ENCODE results near the gene CBLIF.
A peak's percentile ranks its signal among the peaks of the same experiment; 100 is the strongest.
"Not testable (repeated sequence)": the region's sequence is repeated elsewhere in the genome, so short reads cannot be mapped to it uniquely, and the experiment has no call there.

The CBLIF gene

DNA sequence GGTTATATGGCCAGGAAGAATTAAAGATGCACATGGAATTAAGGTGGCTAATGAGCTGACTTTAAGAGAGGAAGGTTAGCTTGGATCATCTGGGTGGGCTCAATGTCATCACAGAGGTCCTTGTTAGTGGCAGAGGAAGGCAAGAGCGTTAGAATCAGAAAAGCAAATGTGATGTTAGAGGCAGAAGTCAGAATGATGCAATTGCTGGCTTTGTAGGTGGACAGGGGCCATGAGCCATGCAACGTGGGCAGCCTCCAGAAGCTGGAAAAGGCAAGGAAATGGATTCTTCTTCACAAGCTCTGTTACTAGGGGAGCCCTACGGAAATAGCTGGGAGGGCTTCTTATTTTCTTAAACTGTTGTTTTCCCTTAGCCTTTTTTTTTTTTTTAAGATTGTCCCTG lies 2.3 kb upstream of the CBLIF start:
- no peak for DNase-seq (ENCODE audit: low spot score)

DNA sequence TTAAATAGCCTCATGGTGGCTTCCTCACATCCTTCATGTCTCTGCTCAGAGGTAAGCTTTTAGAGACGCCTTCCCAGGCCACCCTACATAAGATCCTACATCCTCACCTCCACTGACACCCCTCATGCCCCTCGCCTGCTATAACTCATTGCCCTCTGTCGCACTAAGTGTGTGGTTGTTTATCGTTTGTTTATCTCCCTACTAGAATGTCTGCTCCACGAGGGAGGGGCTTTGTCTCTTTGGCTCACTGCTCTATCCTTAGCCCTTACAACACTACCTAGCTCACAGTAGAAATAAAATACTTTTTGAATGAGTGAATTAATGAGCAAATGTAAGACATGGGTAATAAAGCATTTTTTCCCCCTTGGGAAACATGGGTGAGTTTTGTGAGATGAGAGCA lies 1.3 kb upstream of the CBLIF start:
- DNase-seq (ENCODE audit: low spot score) = no peak

DNA sequence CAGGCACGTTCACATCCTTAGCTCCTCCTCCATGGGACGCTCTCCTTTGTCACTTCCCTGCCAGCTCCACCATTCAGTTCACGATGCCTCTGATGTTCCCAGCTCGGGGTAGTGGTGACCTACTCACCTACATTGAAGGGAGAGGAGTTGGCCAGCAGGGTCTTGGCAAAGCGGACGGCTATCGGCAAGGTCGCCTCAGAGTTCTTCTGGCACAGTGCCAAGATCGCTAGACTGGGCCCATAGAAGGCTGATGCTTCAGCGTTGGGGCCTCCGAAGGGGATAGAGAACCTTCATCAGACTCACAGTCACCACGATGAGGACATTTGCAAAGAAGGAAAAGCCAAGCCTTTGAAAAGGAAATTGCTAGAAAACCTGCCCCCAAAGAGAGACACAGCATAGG lies 3.0 kb downstream of the CBLIF start:
- DNase-seq (ENCODE audit: low spot score) = no peak

DNA sequence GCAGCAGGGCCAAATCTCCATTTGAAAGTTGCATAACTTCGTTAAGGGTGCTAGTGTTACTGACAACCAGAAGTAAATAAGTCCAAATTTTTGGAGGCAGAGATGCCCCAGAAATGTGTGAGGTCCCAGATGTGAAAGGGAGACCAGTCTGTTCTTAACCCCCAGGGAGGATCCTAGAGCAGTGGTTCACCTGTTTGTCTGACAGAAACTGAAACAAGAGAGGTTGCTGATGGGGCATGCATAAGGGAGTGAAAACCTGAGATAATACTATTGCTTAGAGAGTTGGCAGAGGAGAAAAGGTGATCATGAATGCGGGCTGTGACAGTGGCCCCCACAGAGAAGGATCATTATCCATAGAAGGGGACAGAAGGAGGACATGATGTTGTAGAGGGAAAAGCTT lies 3.8 kb downstream of the CBLIF start:
- no peak for DNase-seq (ENCODE audit: low spot score)

DNA sequence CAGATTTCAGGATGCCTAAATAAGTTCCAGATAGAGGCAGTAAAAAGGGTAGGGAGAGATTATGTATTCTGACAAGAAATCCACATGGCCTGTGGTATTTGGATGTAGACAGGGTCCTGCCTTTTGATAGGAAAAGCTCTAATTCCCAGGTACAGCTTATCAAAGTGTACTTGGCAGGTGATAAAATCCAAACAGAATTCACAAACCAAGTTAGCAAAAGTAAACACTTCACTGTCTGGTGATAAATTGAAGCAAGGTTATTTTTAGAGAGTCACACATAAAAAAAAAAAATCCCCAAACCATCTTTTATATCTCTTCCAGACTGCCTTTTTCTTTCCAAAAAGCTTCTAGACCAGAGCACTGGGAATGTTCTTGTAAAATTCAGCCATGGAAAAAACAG lies 5.7 kb downstream of the CBLIF start:
- no peak for DNase-seq (ENCODE audit: low spot score)

DNA sequence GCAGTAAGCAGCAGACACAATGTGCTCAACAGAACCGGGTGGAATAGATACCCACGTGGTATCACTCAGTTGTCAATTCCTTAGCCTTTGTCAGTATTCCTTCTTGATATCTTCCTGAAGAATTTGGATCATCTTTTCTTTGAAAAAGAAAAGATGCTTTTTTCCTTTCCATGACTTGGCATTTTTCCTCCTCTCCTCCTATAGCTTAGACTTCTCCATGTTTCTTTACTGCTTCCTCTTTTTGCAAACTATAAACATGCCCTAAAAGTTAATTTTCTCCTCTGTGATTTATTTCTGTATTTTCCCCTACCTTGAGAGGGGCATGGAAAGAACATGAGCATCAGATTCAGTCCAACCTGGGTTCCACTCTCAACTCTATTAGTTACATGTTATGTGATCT lies 11.7 kb downstream of the CBLIF start:
- DNase-seq (ENCODE audit: low spot score) = no peak

DNA sequence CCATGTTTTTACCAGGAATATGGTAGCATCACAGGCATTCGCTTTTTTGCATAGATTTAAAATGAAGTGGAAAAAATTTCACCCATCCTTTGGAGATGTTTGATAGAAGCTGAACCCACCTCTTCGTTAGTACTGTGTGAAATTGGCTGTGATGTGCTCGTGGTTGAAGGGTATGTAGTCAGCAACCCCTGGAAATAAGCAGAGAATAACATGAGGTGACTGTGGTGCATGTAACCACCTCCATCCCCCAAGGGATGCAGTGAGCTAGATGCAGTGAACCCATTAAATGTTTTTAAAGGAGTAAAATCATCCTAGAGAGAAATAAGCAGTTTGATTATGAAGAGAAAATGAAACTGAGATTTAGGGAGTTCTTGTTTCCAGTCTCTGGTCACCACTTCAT lies 15.9 kb downstream of the CBLIF start:
- DNase-seq (ENCODE audit: low spot score) = no peak

DNA sequence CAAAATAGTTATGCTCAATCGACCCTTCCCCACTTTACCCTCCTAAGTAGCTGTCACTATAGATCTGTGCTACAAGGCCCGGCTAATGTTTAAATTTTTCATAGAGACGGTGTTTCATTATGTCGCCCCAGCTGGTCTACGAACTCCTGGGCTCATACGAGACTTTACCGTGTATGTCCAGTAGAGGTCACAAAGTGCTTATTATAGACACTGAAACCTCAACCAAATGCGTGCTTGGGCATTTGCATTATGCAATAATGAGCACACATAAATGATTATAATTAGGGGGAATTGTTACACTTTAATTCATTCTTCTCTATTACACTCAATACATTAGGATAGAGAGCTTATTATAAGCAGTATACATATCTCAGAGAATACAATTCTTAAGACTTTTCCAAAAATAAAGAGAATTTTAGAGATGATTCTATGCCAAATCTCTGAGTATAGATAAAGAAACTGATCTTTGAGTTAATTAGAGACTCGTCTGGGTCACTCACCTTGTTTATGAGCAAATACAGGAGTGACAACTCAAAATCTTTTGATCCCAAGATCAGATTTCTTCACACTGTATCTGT lies 22.2 kb downstream of the CBLIF start:
- peak; percentile 75 for DNase-seq (ENCODE audit: low spot score)

DNA sequence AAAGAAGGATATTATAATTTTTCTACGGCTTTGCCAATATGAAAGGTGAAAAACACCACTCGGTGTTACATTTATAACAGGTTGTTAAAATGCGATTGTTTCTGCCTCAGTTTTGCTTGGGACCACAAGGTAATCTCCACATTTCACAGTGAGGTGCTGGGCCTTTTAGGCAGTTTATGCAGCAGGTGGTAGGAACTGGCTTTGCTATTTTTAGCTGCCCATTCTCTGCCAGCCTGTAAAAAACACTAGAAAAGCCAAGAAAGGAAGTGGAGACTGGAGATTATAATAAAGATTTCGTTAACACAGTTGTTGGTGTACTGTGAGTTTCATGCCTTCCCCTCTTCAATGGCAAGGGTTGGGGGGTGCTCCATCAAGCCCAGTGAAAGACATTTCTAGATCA lies 26.7 kb downstream of the CBLIF start:
- no peak for DNase-seq (ENCODE audit: low spot score)

DNA sequence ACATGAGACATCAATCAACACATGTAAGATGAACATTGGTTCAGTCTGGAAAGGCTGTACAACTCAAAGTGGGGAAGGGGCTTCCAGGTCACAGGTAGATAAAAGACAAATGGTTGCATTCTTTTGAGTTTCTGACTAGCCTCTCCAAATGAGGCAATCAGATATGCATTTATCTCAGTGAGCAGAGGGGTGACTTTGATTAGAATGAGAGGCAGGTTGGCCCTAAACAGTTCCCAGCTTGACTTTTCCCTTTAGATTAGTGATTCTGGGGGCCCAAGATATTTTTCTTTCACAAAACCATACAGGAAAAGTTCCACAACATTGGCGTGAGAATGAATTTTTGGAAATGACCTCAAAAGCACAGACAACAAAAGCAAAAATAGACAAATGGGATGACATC lies 28.9 kb downstream of the CBLIF start:
- DNase-seq (ENCODE audit: low spot score) = not testable (repeated sequence)

DNA sequence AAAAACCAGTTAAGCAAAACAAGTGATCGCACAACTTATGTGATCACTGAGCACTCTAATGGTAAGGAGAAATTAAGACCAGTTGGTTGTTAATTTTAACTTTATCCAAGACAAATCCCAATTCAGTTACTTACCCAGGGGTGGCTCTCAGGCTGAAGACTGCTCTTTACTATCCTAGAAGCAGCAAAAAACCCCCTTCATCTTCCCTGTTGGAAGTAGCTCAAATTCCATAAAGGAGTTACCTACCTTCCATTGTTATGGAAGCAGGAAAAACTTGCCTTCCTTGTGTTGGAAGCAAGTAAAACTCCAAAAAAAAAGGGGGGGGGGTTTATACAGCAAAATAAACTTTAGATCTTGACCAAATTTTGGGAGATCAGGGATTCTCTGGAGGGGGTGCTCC lies 29.5 kb downstream of the CBLIF start:
- DNase-seq (ENCODE audit: low spot score) = no peak

DNA sequence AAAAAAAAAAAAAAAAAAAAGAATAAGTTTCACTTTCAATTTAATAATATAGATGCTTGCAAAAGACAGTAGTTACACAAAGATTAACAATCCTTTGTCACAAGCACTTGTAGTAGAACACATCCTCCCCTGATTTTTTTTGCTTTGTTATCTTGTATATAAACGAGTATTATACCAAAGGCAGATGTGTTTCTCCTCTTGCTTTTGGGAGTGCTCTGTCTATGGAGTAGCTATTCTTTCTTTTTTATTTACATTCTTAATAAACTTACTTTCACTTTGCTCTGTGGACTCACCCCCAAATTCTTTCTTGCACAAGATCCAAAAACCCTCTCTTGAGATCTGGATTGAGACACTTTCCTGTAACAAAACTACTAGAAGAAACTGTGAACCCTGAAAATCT lies 31.3 kb downstream of the CBLIF start:
- no peak for DNase-seq (ENCODE audit: low spot score)

DNA sequence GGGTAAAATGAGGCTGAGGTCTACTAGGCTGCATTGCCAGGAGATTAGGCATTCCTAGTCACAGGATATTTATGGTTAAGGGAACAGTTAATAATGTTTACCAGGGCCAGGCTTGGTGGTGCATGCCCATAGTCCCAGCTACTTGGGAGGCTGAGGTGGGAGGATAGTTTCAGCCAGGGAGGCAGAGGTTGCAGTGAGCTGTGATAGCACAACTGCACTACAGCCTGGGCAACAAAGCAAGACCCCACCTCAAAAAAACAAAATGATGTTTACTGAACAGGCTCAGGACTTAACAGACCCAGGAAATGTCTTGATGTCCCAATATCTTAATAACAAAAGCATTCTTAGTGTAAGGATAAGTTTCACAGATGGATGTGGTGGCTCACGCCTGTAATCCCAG lies 31.9 kb downstream of the CBLIF start:
- no peak for DNase-seq (ENCODE audit: low spot score)

DNA sequence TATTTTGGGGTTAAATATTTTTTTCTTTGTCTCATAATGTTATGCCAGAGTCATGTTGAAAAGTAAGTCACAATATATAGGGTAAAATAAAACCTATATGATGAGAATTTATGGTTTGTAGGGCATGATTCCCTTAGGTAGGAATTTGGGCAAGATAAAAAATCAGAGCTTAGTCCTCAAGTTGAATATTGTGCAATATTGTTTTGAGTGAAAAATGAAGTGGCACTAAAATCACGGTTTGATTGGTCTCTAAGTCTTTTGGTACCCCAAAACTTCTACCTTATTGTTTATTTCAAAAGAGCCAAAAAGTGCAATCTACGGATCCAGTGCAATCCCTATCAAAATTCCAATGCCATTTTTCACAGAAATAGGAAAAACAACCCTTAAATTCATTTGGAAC lies 33.1 kb downstream of the CBLIF start:
- no peak for DNase-seq (ENCODE audit: low spot score)

DNA sequence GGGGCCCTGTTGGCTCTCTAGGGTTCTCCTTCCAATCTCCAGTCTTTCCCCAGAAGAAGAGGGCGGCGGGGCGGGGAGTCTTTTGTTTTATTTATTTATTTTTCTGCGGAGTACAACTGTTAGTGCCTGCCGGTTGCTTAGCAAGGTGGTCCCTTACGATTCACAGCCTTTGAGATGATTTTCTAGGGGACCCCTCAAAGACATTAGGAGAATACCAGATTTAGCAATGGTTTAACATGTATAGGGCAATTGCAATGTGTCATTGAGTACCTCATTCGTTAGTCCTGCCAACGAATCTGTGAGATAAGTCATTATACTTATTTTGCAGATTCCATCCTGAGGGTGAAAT lies 34.4 kb downstream of the CBLIF start:
- DNase-seq (ENCODE audit: low spot score) = peak; percentile 26

DNA sequence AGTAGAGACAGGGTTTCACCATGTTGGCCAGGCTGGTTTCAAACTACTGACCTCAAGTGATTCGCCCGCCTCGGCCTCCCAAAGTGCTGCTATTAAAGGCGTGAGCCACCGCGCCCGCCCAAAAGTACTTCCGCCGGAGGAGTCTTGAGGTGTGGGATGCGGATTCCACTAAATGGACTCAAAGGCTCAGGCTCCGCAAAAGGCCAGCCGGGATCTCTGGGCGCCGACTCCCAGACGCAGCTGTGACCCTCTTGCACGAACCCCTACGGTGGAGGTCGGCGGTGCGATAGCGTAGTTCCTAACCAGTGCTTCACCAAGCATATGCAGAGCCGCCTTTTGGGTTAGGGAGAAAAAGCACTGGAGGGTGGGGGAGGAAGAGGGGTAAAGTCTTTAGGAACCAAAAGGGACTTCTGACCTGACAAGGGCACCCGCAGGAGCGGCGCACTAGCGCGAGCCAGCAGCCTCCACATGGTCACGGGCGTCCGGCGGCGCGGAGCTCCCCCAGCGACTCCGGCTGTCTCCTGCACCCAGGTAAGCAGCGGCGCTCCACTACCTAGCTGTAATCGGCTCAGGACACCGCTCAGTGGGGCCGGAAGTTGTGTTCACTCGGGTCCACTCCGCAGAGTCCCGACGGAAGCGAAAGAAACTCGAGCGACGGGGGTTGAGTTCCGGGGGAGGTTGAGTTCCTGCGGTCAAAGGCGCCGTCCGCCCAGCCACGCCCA lies 34.9 kb downstream of the CBLIF start, which contains the start of gene MRPL16:
MRPL16 (minus strand) TSS at position 590 of the 722 bp plus-strand sequence; CDS start at position 470, 120 bp downstream.
- DNase-seq (ENCODE audit: low spot score) = peak; percentile 66

DNA sequence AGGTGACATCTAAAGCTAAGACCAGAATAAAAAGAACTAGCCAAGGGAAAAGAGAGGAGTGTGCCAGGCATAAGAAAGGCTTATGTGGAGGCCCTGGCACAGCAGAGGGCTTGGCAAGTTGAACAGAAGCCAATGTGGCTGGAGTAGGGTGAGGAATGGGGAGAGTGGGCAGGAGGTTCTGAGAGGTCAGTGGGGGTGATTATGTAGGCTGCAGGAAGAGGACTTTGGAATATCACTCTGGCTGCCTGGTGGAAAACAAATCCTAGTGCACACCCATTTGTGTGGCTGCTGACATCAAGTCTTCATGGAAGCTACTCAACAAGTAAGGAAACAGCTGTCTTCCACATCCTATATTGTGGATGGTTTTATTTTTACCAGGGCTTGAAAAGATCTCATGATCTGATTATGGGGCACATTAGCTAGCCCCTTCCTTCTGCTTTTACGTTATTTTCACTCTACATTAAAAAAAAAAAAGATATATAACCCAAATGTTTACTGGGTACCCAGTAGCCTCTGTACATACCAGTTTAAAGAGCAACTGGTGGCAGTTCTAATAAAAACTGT lies 38.2 kb downstream of the CBLIF start:
- DNase-seq (ENCODE audit: low spot score) = no peak

DNA sequence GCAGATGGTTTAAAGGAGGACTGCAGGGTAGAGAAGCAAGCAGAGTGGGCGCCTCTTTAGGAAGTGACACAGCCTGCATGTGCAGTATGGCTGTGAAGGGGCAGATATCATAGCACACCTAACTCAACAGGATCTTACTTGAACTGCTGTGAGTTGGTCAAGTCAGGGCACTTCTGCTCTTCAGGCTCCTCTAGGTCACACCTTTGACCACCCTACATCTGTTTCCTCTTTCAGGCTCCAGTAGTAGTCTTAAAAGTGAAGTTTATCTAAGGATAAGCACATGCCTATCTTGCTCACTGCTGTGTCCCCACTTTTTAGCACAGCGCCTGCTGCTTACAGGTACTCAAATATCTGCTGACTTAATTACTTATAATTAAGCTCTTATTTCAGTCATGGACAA lies 41.2 kb downstream of the CBLIF start:
- DNase-seq (ENCODE audit: low spot score) = no peak

DNA sequence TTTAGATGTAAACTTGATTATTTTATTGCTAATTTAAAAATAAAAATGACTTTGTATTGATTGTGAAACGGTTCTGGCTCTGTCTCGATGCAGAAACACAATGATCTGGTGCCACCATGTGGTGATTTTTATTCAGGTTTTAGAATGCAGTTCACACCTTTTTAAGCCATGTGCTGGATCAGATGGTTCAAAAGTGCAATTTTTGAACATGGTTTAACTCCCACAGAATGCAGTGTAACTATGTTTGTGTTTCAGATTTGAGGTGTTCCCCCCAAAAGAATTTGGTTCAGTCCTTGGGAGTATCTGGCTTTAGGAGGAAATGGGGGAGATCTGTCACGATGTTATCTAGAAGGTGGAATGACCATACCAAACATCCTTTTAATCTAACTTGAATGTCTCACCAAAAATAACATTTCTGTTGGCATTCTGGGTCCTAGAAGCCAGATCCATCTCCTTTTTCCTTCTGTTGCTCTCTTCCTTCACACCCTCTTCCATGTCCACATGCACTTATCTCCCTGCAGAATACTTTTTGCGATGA lies 42.6 kb downstream of the CBLIF start:
- peak; percentile 88 for DNase-seq (ENCODE audit: low spot score)

DNA sequence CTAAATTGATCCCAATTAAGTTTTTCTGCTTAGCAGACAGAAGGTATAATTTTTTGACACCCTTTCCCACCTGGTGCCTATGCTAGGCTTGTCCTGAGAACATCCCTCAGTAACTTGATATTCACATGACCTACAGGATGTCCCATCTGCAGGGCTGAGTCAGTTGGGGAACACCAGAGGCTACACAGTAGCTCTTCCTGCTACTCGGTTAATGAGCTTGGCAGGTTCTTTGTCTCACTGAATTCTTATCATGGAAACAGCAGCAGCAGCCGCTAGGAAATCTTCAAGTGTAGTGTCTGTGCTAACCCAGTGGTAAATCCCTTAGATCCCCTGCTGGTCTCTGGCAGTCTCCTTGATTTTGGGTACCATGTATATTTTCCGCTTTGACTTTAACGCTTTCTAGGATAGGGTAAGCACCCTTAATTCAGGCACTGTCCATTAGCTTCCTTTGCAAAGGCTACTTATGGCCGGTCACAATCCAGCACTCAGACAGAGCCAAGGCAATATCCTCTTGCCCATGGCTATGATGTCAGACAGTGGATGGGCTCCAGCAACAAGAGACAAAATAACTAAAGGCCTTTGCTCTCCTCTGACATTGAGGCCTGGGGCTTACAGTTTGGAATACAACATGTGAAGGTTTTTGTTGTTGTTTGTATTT lies 43.2 kb downstream of the CBLIF start:
- peak; percentile 83 for DNase-seq (ENCODE audit: low spot score)

DNA sequence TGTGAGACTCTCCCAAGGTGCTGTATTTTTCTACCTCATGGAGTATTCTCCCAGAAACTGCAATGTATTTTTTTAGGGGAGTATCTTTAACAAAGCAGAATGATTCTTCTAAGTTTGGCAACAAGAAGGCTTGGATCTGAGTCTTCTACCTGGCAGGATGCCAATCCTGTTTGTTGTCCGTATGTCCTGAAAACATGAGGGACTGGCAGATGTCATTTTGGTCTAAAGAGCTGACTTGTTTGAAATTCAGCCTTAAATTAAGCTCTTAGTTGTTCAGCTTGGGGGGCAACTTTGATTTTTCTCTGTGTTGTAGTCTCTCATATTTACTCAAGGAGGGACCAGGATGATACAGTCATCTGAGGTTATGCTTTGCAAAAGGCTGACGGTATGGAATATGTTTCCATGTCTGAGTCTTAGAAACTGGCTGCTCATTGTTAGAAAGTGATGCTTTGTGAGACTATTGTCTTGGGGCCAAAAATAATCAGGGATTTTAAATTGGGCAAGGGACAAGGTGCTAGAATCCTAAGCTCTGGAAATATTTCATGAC lies 44.1 kb downstream of the CBLIF start:
- DNase-seq (ENCODE audit: low spot score) = no peak

DNA sequence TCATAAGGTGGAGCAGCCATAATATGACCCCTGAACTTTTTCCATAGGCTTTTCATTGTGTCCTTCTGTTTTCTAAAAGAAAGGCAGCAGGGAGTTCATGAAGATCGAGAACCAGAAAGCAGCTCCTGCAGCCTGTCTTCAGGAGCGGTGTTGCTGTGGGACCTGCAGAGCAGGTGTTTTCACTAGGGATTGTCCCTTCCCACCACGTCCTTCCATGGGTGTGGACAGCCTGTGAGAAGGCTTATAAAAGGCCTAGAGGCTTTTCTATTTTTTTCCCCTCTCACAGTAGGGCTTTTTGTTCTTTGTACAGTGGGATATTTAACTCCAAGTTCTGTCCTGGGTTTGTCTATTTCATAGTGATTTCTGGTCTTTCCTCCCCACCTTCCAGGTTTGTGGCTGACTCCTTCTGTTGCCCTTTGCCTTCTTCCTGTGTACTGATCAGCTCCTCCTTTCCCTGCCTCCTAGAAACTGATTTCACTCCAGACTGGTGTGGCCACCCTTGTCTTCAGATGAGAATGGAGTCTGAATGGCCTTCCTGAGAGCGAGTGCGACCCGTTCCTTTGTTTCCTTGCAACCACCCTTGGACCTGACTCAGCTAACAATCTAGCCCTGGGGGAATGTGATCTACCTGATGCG lies 44.8 kb downstream of the CBLIF start:
- DNase-seq (ENCODE audit: low spot score) = no peak

All from pons (tissue), 1 donor.